OCI-LY7 (cell line): ENCODE measurements around the gene GCKR. TPM values are rescaled to one million over a fixed set of nuclear protein-coding genes. Genes with fewer than 3 reads are reported as not detected.

Source experiments
- BruUV-seq: library from RNA; stranded (reverse); fragments of 400-500 nt; replicated peaks from 2 replicates; lab custom pipeline; 2021; lab: Mats Ljungman, UMichigan
- CTCF ChIA-PET: fragments of 300-600 bp; sonication (Branson Sonifier 250); formaldehyde crosslinking; loops from one replicate; lab custom pipeline; 2022; ENCODE audit warnings: antibody characterized with exemption; ENCODE audit not compliant: unreplicated experiment; lab: Charles Lee
- POLR2A ChIA-PET: fragments of 300-600 bp; sonication (Branson Sonifier 250); formaldehyde crosslinking; loops from one replicate; lab custom pipeline; 2022; ENCODE audit warnings: antibody characterized with exemption; lab: Charles Lee
- DNase-seq: peaks from one replicate; pipeline ENCODE4 v3.0.0-alpha.2; 2015; ENCODE audit warnings: low spot score
- H2AFZ ChIP-seq: fragments of 200-600 bp; sonication (generic), shearing (Covaris generic); 2 replicates; pipeline ENCODE4 v1.6.1; 2014; ENCODE audit warnings: mild to moderate bottlenecking, antibody characterized with exemption, low read length, moderate library complexity
- H3K27ac ChIP-seq: fragments of 200-600 bp; sonication (generic); 2 replicates; pipeline ENCODE4 v1.5.1; 2014; ENCODE audit warnings: mixed run types, low read depth, mild to moderate bottlenecking, moderate library complexity, low read length, inconsistent platforms; ENCODE audit not compliant: poor library complexity, severe bottlenecking
- H3K36me3 ChIP-seq: fragments of 200-600 bp; sonication (generic); 2 replicates; pipeline ENCODE4 v1.6.1; 2014; ENCODE audit warnings: mild to moderate bottlenecking, antibody characterized with exemption, low read length, moderate library complexity, mixed read lengths; ENCODE audit not compliant: insufficient read depth
- H3K4me1 ChIP-seq: fragments of 200-600 bp; sonication (generic); 2 replicates; pipeline ENCODE4 v1.5.1; 2014; ENCODE audit warnings: mild to moderate bottlenecking, low read length; ENCODE audit not compliant: insufficient read depth, poor library complexity, severe bottlenecking
- H3K4me2 ChIP-seq: fragments of 200-600 bp; sonication (generic); 2 replicates; pipeline ENCODE4 v1.6.1; 2014; ENCODE audit warnings: mild to moderate bottlenecking, low read length
- H3K4me3 ChIP-seq: fragments of 200-600 bp; sonication (generic); 2 replicates; pipeline ENCODE4 v1.5.1; 2014; ENCODE audit warnings: mild to moderate bottlenecking, low read depth, low read length; ENCODE audit not compliant: poor library complexity, severe bottlenecking
- H3K79me2 ChIP-seq: fragments of 200-600 bp; sonication (generic); 2 replicates; pipeline ENCODE4 v1.6.1; 2016; ENCODE audit warnings: low read depth, mild to moderate bottlenecking, low read length, moderate library complexity, mixed read lengths; ENCODE audit not compliant: insufficient read depth
- H3K9me2 ChIP-seq: fragments of 200-600 bp; sonication (generic); 2 replicates; pipeline ENCODE4 v1.6.1; 2016; ENCODE audit warnings: mild to moderate bottlenecking, low read length, mixed read lengths; ENCODE audit not compliant: insufficient read depth
- H3K9me3 ChIP-seq: fragments of 200-600 bp; sonication (generic); 2 replicates; pipeline ENCODE4 v1.6.1; 2014; ENCODE audit warnings: mild to moderate bottlenecking, mixed run types, low read length, mixed read lengths
- H4K20me1 ChIP-seq: fragments of 200-600 bp; sonication (generic); 2 replicates; pipeline ENCODE4 v1.6.1; 2014; ENCODE audit warnings: mild to moderate bottlenecking, antibody characterized with exemption, low read length, moderate library complexity, mixed read lengths; ENCODE audit not compliant: insufficient read depth
- CTCF ChIP-seq: fragments of 200-600 bp; sonication (generic); conservative IDR thresholded peaks from 2 replicates; pipeline ENCODE4 v1.5.1; 2014; ENCODE audit warnings: mild to moderate bottlenecking, antibody characterized with exemption, low read length, moderate library complexity, mixed read lengths
- EZH2phosphoT487 ChIP-seq: fragments of 200-600 bp; sonication (generic); IDR thresholded peaks from 2 replicates; pipeline ENCODE4 v1.6.1; 2018; ENCODE audit warnings: low read depth, borderline replicate concordance, mild to moderate bottlenecking, mixed run types, antibody characterized with exemption, low read length, moderate library complexity, mixed read lengths
- intact Hi-C: fragments of 100-400 bp; cut with micrococcal nuclease; formaldehyde crosslinking; loops from one replicate; pipeline ENCODE4 v1.10.0; 2022; ENCODE audit not compliant: unreplicated experiment
- total RNA-seq, 2 experiments: library from RNA; depleted of rRNA in 1 of 2; stranded (reverse); fragments of >200 nt in 1 of 2; shearing (Covaris generic) in 1 of 2; gene quantifications; 2 replicates each; pipeline ENCODE4 v1.2.3, GENCODE V29; 2014 to 2022

The GCKR gene
- total RNA-seq, 2 experiments from 2014 or later: not detected

GRCh38 chr2:27569398-27569797, 72.8 kb downstream of the GCKR start:
- intact Hi-C loops: no loop called here
- Histone ChIP-seq H3K4me3 (no peak overlapping the region), H3K36me3 (no peaks in the 10 kb centered on the region), H3K27ac (no peak overlapping the region), H2AFZ (no peak overlapping the region), H3K4me1 (no peaks in the 10 kb centered on the region), H4K20me1 (no peaks in the 10 kb centered on the region), H3K9me2 (no peaks in the 10 kb centered on the region), H3K9me3 (no peaks in the 10 kb centered on the region), H3K79me2 (no peaks in the 10 kb centered on the region), H3K4me2 (no peak overlapping the region)
- BruUV-seq: no TSS peak
- ChIA-PET POLR2A (no interaction called here), CTCF (no interaction called here)
- DNase-seq: no peak
- TF ChIP-seq CTCF: no peak
- TF ChIP-seq EZH2phosphoT487: no peak

GRCh38 chr2:27571197-27571596, 74.6 kb downstream of the GCKR start:
- no peaks in the 10 kb centered on the region for H4K20me1 ChIP-seq
- POLR2A ChIA-PET: interaction anchor here (1.4 kb wide), 1 partner anchor 14 kb away, joined by 3 read pairs; no protein-coding TSS in a partner anchor
- H3K9me2 ChIP-seq: no peaks in the 10 kb centered on the region
- no peak for DNase-seq
- intact Hi-C loops: no loop called here
- H3K4me1 ChIP-seq: no peaks in the 10 kb centered on the region
- no TSS peak for BruUV-seq
- no peak overlapping the region for H3K4me3 ChIP-seq
- no peak overlapping the region for H3K27ac ChIP-seq
- H3K36me3 ChIP-seq: no peaks in the 10 kb centered on the region
- H3K4me2 ChIP-seq: no peak overlapping the region
- no peaks in the 10 kb centered on the region for H3K79me2 ChIP-seq
- no peak for TF ChIP-seq EZH2phosphoT487
- no peak for TF ChIP-seq CTCF
- H2AFZ ChIP-seq: no peak overlapping the region
- CTCF ChIA-PET: interaction anchor here (0.9 kb wide), 1 partner anchor 139 kb away, joined by 3 read pairs; no protein-coding TSS in a partner anchor
- H3K9me3 ChIP-seq: no peaks in the 10 kb centered on the region

- no peaks in the 10 kb centered on the region for H4K20me1 ChIP-seq
- H2AFZ ChIP-seq: no peak overlapping the region
- BruUV-seq: no TSS peak
- H3K4me3 ChIP-seq: no peak overlapping the region
- H3K9me2 ChIP-seq: no peaks in the 10 kb centered on the region
- H3K4me2 ChIP-seq: no peak overlapping the region
- H3K4me1 ChIP-seq: no peaks in the 10 kb centered on the region
- TF ChIP-seq CTCF (no peak), EZH2phosphoT487 (no peak)
- POLR2A ChIA-PET: no interaction called here
- H3K79me2 ChIP-seq: no peaks in the 10 kb centered on the region
- CTCF ChIA-PET: interaction anchor here (0.9 kb wide), 1 partner anchor 139 kb away, joined by 3 read pairs; no protein-coding TSS in a partner anchor
- H3K27ac ChIP-seq: no peak overlapping the region
- no peaks in the 10 kb centered on the region for H3K36me3 ChIP-seq
- intact Hi-C loops: no loop called here
- DNase-seq: no peak
- H3K9me3 ChIP-seq: no peaks in the 10 kb centered on the region
Measured at GRCh38 chr2:27571681-27572080, 75.0 kb downstream of the GCKR start.
